Uterus (tissue), 4 donors: ENCODE results near the gene NKX3-2. TPM values are rescaled to one million over a fixed set of nuclear protein-coding genes. Genes with fewer than 3 reads are reported as not detected.

Experiments
- DNase-seq, 2 donors: peaks; one replicate each; pipeline ENCODE4 v3.0.0-alpha.2; 2019 to 2020
- H3K27ac ChIP-seq, 2 donors: fragments of 200-600 bp; sonication (generic); 1 replicate in 1 of 2; 2 replicates in 1 of 2; pipeline ENCODE4 v1.5.1; 2016 to 2018
- H3K27me3 ChIP-seq, 2 donors: fragments of 200-600 bp; sonication (generic); one replicate each; pipeline ENCODE4 v1.5.1; 2018 to 2019; ENCODE audit warnings: control low read depth in 1 of 2
- H3K36me3 ChIP-seq, 2 donors: fragments of 200-600 bp; sonication (generic); one replicate each; pipeline ENCODE4 v1.5.1; 2019; ENCODE audit warnings: control low read depth in 1 of 2
- H3K4me1 ChIP-seq, 2 donors: fragments of 200-600 bp; sonication (generic); one replicate each; pipeline ENCODE4 v1.5.1; 2018 to 2019; ENCODE audit warnings: control low read depth in 1 of 2
- H3K4me3 ChIP-seq, 2 donors: fragments of 200-600 bp; sonication (generic); 1 replicate in 1 of 2; 2 replicates in 1 of 2; pipeline ENCODE4 v1.5.1; 2018 to 2019; ENCODE audit warnings: mild to moderate bottlenecking in 1 of 2
- H3K9me3 ChIP-seq, 2 donors: fragments of 200-600 bp; sonication (generic); one replicate each; pipeline ENCODE4 v1.5.1; 2019; ENCODE audit warnings: control low read depth in 1 of 2
- POLR2A ChIP-seq, 2 donors: fragments of 450-650 bp; IDR thresholded peaks; one replicate each; pipeline ENCODE4 v1.6.1; 2016; ENCODE audit warnings: antibody characterized with exemption in 2 of 2, mild to moderate bottlenecking in 1 of 2, moderate library complexity in 1 of 2
- intact Hi-C: fragments of 100-400 bp; cut with DNase I; formaldehyde crosslinking; loops from one replicate; pipeline ENCODE4 v1.15.1; 2023; ENCODE audit warnings: low total_unique reads
- total RNA-seq, 4 donors: library from RNA; depleted of rRNA in 3 of 4; stranded (reverse); fragments of >200 nt in 3 of 4; gene quantifications; one replicate each; pipeline versions ENCODE4 v1.1.0 to v1.2.4, GENCODE V29; 2014 to 2023
- TF ChIP-seq, protein P1 (sequence below), 4 experiments: fragments of 200-600 bp in 2 of 4; fragments of 450-650 bp in 2 of 4; sonication (generic) in 2 of 4; IDR thresholded peaks; one replicate each; pipeline ENCODE4 v1.5.1; 2016 to 2019; ENCODE audit warnings: antibody characterized with exemption in 4 of 4, mild to moderate bottlenecking in 2 of 4, moderate library complexity in 1 of 4
- donor health status: DM: yes; HTN: yes; CAD: no.

NKX3-2 gene
- total RNA-seq, 4 donors from 2014 or later = 0.62 to 1.2 TPM; not detected in 2

GRCh38 chr4:13526658-13527057 is 17.6 kb downstream of the NKX3-2 start:
- Histone ChIP-seq H3K27me3 (peaks cover 26 to 95% of the 10 kb centered on the region in 2 donors), H3K27ac (no peak overlapping the region), H3K4me3 (no peak overlapping the region), H3K9me3 (peaks cover 0 to 5% of the 10 kb centered on the region in 2 donors), H3K36me3 (no peaks in the 10 kb centered on the region), H3K4me1 (no peaks in the 10 kb centered on the region)
- intact Hi-C loops = no loop called here
- TF ChIP-seq POLR2A (IDR thresholded peaks at IDR 0.05) = no peak
- TF ChIP-seq, protein P1, sequence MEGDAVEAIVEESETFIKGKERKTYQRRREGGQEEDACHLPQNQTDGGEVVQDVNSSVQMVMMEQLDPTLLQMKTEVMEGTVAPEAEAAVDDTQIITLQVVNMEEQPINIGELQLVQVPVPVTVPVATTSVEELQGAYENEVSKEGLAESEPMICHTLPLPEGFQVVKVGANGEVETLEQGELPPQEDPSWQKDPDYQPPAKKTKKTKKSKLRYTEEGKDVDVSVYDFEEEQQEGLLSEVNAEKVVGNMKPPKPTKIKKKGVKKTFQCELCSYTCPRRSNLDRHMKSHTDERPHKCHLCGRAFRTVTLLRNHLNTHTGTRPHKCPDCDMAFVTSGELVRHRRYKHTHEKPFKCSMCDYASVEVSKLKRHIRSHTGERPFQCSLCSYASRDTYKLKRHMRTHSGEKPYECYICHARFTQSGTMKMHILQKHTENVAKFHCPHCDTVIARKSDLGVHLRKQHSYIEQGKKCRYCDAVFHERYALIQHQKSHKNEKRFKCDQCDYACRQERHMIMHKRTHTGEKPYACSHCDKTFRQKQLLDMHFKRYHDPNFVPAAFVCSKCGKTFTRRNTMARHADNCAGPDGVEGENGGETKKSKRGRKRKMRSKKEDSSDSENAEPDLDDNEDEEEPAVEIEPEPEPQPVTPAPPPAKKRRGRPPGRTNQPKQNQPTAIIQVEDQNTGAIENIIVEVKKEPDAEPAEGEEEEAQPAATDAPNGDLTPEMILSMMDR (IDR thresholded peaks at IDR 0.05) = no peak
- no peak for DNase-seq

DNA sequence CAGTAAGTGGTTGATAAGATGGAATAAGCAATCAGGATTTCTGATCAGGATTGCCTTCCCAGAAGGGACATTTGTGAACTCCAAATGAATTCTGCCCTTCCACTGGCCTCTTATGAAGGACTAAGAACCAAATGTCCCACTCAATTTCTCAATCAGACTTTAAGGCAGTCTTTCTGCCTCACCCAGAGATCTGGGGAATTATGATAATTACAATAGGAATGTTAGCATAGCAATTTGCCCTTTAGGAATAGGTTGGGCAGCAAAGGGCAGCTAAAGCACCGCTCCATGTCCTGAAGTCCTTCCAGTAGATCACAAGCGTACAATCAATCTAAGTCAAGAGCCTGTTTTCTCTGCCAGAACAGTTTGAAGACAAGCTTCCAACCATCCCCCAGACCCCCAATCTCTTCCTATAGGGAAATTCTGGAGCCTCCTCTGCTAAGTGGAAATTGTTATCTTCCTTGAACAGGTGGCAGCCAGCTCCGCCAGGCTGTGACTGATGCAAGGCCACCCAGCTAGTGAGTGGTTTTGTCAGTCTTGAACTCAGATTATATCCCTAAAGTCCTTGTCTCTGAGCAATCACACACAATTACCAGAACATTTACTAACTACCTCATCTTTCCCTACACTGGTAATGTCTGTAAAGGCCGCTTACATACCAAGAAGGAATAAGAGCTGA is 18.6 kb downstream of the NKX3-2 start:
- intact Hi-C loops = no loop called here

GRCh38 chr4:13524504-13525243 is 19.6 kb downstream of the NKX3-2 start:
- no peak for DNase-seq
- intact Hi-C loops = no loop called here
- H3K36me3 ChIP-seq = no peaks in the 10 kb centered on the region
- H3K4me1 ChIP-seq = no peaks in the 10 kb centered on the region
- TF ChIP-seq, protein P1 (IDR thresholded peaks at IDR 0.05) = no peak
- no peak for TF ChIP-seq POLR2A (IDR thresholded peaks at IDR 0.05)
- peaks cover 21 to 95% of the 10 kb centered on the region in 2 donors for H3K27me3 ChIP-seq
- H3K9me3 ChIP-seq = peaks cover 0 to 5% of the 10 kb centered on the region in 2 donors
- no peak overlapping the region for H3K27ac ChIP-seq
- H3K4me3 ChIP-seq = no peak overlapping the region

More for the DNA sequence above, 18.6 kb downstream of the NKX3-2 start:
- H3K4me1 ChIP-seq = no peaks in the 10 kb centered on the region
- H3K9me3 ChIP-seq = peaks cover 0 to 5% of the 10 kb centered on the region in 2 donors
- no peak for DNase-seq
- no peaks in the 10 kb centered on the region for H3K36me3 ChIP-seq
- H3K4me3 ChIP-seq = no peak overlapping the region
- H3K27ac ChIP-seq = no peak overlapping the region
- H3K27me3 ChIP-seq = peaks cover 25 to 94% of the 10 kb centered on the region in 2 donors
- TF ChIP-seq, protein P1 (IDR thresholded peaks at IDR 0.05) = no peak
- no peak for TF ChIP-seq POLR2A (IDR thresholded peaks at IDR 0.05)

DNA sequence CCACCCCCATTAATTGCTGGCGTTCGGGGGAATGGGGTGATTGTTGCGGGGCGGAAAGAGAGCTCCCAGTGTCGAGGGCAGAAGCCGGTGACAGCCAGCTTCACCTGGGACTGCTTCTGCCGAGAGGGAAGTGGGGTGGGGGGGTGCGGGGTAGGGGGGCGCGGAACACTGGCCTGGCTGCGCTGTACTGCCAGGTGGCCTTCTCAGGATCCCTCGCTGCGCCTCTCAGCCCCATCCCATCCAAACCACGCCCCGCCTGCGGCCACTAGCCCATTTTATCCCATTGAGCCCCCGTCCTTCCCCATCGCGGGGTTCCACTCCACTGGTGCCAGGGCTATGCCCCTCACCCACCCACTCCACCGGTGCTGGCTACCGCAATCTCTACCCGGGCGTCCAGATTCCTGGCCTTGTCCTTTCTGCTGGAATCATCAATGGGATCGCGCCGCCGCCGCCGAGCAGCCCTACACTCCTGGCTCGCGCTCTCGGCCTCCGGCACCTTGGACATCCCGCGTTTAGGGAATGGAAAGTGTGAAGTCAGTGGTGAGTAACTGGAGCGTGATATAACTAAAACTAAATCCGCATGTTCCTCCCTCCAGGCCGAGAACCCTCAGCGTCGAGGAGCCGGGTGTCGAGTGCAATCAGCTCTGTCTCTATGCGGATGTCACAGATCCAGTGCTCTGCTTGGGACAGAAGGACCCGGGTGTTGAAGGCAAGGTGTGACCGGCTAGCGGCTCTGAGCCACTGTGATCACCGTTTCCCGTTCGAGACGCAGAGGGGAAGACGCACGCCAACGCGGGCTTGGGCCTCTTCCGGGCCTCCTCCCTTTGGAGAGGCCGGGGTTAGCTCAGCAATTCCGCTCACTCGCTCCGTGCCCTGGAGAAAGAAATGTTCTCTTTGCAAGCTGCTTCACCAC is 20.5 kb downstream of the NKX3-2 start:
- TF ChIP-seq, protein P1 (IDR thresholded peaks at IDR 0.05) = no peak
- TF ChIP-seq POLR2A (IDR thresholded peaks at IDR 0.05) = no peak
- Histone ChIP-seq H3K36me3 (no peaks in the 10 kb centered on the region), H3K27me3 (peaks cover 14 to 87% of the 10 kb centered on the region in 2 donors), H3K27ac (no peak overlapping the region), H3K9me3 (peaks cover 0 to 5% of the 10 kb centered on the region in 2 donors), H3K4me3 (no peak overlapping the region), H3K4me1 (no peaks in the 10 kb centered on the region)
- no peak for DNase-seq
- intact Hi-C loops = no loop called here
